OCI-LY7 (cell line): ENCODE data around the gene PGLYRP3. TPM values are rescaled to one million over a fixed set of nuclear protein-coding genes. Genes with fewer than 3 reads are reported as not detected.

ENCODE experiments used
- BruUV-seq: library from RNA; stranded (reverse); fragments of 400-500 nt; replicated peaks from 2 replicates; lab custom pipeline; 2021; lab: Mats Ljungman, UMichigan
- CTCF ChIA-PET: fragments of 300-600 bp; sonication (Branson Sonifier 250); formaldehyde crosslinking; loops from one replicate; lab custom pipeline; 2022; ENCODE audit warnings: antibody characterized with exemption; ENCODE audit not compliant: unreplicated experiment; lab: Charles Lee
- POLR2A ChIA-PET: fragments of 300-600 bp; sonication (Branson Sonifier 250); formaldehyde crosslinking; loops from one replicate; lab custom pipeline; 2022; ENCODE audit warnings: antibody characterized with exemption; lab: Charles Lee
- DNase-seq: peaks from one replicate; pipeline ENCODE4 v3.0.0-alpha.2; 2015; ENCODE audit warnings: low spot score
- H2AFZ ChIP-seq: fragments of 200-600 bp; sonication (generic), shearing (Covaris generic); 2 replicates; pipeline ENCODE4 v1.6.1; 2014; ENCODE audit warnings: mild to moderate bottlenecking, antibody characterized with exemption, low read length, moderate library complexity
- H3K27ac ChIP-seq: fragments of 200-600 bp; sonication (generic); 2 replicates; pipeline ENCODE4 v1.5.1; 2014; ENCODE audit warnings: mixed run types, low read depth, mild to moderate bottlenecking, moderate library complexity, low read length, inconsistent platforms; ENCODE audit not compliant: poor library complexity, severe bottlenecking
- H3K36me3 ChIP-seq: fragments of 200-600 bp; sonication (generic); 2 replicates; pipeline ENCODE4 v1.6.1; 2014; ENCODE audit warnings: mild to moderate bottlenecking, antibody characterized with exemption, low read length, moderate library complexity, mixed read lengths; ENCODE audit not compliant: insufficient read depth
- H3K4me1 ChIP-seq: fragments of 200-600 bp; sonication (generic); 2 replicates; pipeline ENCODE4 v1.5.1; 2014; ENCODE audit warnings: mild to moderate bottlenecking, low read length; ENCODE audit not compliant: insufficient read depth, poor library complexity, severe bottlenecking
- H3K4me2 ChIP-seq: fragments of 200-600 bp; sonication (generic); 2 replicates; pipeline ENCODE4 v1.6.1; 2014; ENCODE audit warnings: mild to moderate bottlenecking, low read length
- H3K4me3 ChIP-seq: fragments of 200-600 bp; sonication (generic); 2 replicates; pipeline ENCODE4 v1.5.1; 2014; ENCODE audit warnings: mild to moderate bottlenecking, low read depth, low read length; ENCODE audit not compliant: poor library complexity, severe bottlenecking
- H3K79me2 ChIP-seq: fragments of 200-600 bp; sonication (generic); 2 replicates; pipeline ENCODE4 v1.6.1; 2016; ENCODE audit warnings: low read depth, mild to moderate bottlenecking, low read length, moderate library complexity, mixed read lengths; ENCODE audit not compliant: insufficient read depth
- H3K9me2 ChIP-seq: fragments of 200-600 bp; sonication (generic); 2 replicates; pipeline ENCODE4 v1.6.1; 2016; ENCODE audit warnings: mild to moderate bottlenecking, low read length, mixed read lengths; ENCODE audit not compliant: insufficient read depth
- H3K9me3 ChIP-seq: fragments of 200-600 bp; sonication (generic); 2 replicates; pipeline ENCODE4 v1.6.1; 2014; ENCODE audit warnings: mild to moderate bottlenecking, mixed run types, low read length, mixed read lengths
- H4K20me1 ChIP-seq: fragments of 200-600 bp; sonication (generic); 2 replicates; pipeline ENCODE4 v1.6.1; 2014; ENCODE audit warnings: mild to moderate bottlenecking, antibody characterized with exemption, low read length, moderate library complexity, mixed read lengths; ENCODE audit not compliant: insufficient read depth
- CTCF ChIP-seq: fragments of 200-600 bp; sonication (generic); conservative IDR thresholded peaks from 2 replicates; pipeline ENCODE4 v1.5.1; 2014; ENCODE audit warnings: mild to moderate bottlenecking, antibody characterized with exemption, low read length, moderate library complexity, mixed read lengths
- EZH2phosphoT487 ChIP-seq: fragments of 200-600 bp; sonication (generic); IDR thresholded peaks from 2 replicates; pipeline ENCODE4 v1.6.1; 2018; ENCODE audit warnings: low read depth, borderline replicate concordance, mild to moderate bottlenecking, mixed run types, antibody characterized with exemption, low read length, moderate library complexity, mixed read lengths
- intact Hi-C: fragments of 100-400 bp; cut with micrococcal nuclease; formaldehyde crosslinking; loops from one replicate; pipeline ENCODE4 v1.10.0; 2022; ENCODE audit not compliant: unreplicated experiment
- total RNA-seq, 2 experiments: library from RNA; depleted of rRNA in 1 of 2; stranded (reverse); fragments of >200 nt in 1 of 2; shearing (Covaris generic) in 1 of 2; gene quantifications; 2 replicates each; pipeline ENCODE4 v1.2.3, GENCODE V29; 2014 to 2022

Gene PGLYRP3
- total RNA-seq, 2 experiments from 2014 or later, result not detected

GRCh38 chr1:153359241-153359640, 46.5 kb upstream of the PGLYRP3 start:
- H2AFZ ChIP-seq, result no peak overlapping the region
- intact Hi-C loops, result loop anchor here (10.0 kb wide), 1 partner anchor 386 kb away; no protein-coding TSS in a partner anchor
- DNase-seq, result no peak
- no peak overlapping the region for H3K4me3 ChIP-seq
- H3K4me1 ChIP-seq, result no peaks in the 10 kb centered on the region
- TF ChIP-seq EZH2phosphoT487, result no peak
- no peak for TF ChIP-seq CTCF
- no peaks in the 10 kb centered on the region for H3K79me2 ChIP-seq
- no peaks in the 10 kb centered on the region for H4K20me1 ChIP-seq
- H3K9me2 ChIP-seq, result no peaks in the 10 kb centered on the region
- no peak overlapping the region for H3K4me2 ChIP-seq
- H3K9me3 ChIP-seq, result no peaks in the 10 kb centered on the region
- BruUV-seq, result no TSS peak
- ChIA-PET CTCF (no interaction called here), POLR2A (no interaction called here)
- H3K36me3 ChIP-seq, result no peaks in the 10 kb centered on the region
- H3K27ac ChIP-seq, result no peak overlapping the region

GRCh38 chr1:153358691-153358975, 45.9 kb upstream of the PGLYRP3 start:
- intact Hi-C loops, result loop anchor here (10.0 kb wide), 1 partner anchor 386 kb away; no protein-coding TSS in a partner anchor
- no peak overlapping the region for H2AFZ ChIP-seq
- TF ChIP-seq CTCF (no peak), EZH2phosphoT487 (no peak)
- H3K4me1 ChIP-seq, result no peaks in the 10 kb centered on the region
- no peaks in the 10 kb centered on the region for H3K36me3 ChIP-seq
- no peak for DNase-seq
- H3K27ac ChIP-seq, result no peak overlapping the region
- no peak overlapping the region for H3K4me3 ChIP-seq
- ChIA-PET CTCF (no interaction called here), POLR2A (no interaction called here)
- BruUV-seq, result no TSS peak
- H3K4me2 ChIP-seq, result no peak overlapping the region
- no peaks in the 10 kb centered on the region for H4K20me1 ChIP-seq
- H3K79me2 ChIP-seq, result no peaks in the 10 kb centered on the region
- no peaks in the 10 kb centered on the region for H3K9me3 ChIP-seq
- H3K9me2 ChIP-seq, result no peaks in the 10 kb centered on the region

- no peaks in the 10 kb centered on the region for H3K36me3 ChIP-seq
- H3K27ac ChIP-seq, result no peak within 1 kb of the TSS
- no peaks in the 10 kb centered on the region for H3K9me3 ChIP-seq
- TF ChIP-seq CTCF, result no peak
- no peak for TF ChIP-seq EZH2phosphoT487
- POLR2A ChIA-PET, result no interaction called here
- H3K4me1 ChIP-seq, result no peaks in the 10 kb centered on the region
- H3K4me3 ChIP-seq, result no peak within 1 kb of the TSS
- H3K9me2 ChIP-seq, result no peaks in the 10 kb centered on the region
- no peaks in the 10 kb centered on the region for H4K20me1 ChIP-seq
- CTCF ChIA-PET, result no interaction called here
- no peak within 1 kb of the TSS for H3K4me2 ChIP-seq
- no peak for DNase-seq
- no peak within 1 kb of the TSS for H2AFZ ChIP-seq
- intact Hi-C loops, result loop anchor here (10.0 kb wide), 1 partner anchor 387 kb away; no protein-coding TSS in a partner anchor
- no TSS peak for BruUV-seq
- H3K79me2 ChIP-seq, result no peaks in the 10 kb centered on the region
Measured at GRCh38 chr1:153357853-153358690, 45.3 kb upstream of the PGLYRP3 start, which contains the start of gene S100A9. Gene S100A9 (plus strand): TSS chr1:153357854. CDS start chr1:153358284, 430 bp downstream.
